Measurements from ENCODE around the gene GNLY.

- no peak for TF ChIP-seq NFIC (IDR thresholded peaks at IDR 0.05)
- TF ChIP-seq, protein P1, sequence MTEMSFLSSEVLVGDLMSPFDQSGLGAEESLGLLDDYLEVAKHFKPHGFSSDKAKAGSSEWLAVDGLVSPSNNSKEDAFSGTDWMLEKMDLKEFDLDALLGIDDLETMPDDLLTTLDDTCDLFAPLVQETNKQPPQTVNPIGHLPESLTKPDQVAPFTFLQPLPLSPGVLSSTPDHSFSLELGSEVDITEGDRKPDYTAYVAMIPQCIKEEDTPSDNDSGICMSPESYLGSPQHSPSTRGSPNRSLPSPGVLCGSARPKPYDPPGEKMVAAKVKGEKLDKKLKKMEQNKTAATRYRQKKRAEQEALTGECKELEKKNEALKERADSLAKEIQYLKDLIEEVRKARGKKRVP (CRISPR knock-in tag; IDR thresholded peaks at IDR 0.05): no peak
- TF ChIP-seq, protein P2, sequence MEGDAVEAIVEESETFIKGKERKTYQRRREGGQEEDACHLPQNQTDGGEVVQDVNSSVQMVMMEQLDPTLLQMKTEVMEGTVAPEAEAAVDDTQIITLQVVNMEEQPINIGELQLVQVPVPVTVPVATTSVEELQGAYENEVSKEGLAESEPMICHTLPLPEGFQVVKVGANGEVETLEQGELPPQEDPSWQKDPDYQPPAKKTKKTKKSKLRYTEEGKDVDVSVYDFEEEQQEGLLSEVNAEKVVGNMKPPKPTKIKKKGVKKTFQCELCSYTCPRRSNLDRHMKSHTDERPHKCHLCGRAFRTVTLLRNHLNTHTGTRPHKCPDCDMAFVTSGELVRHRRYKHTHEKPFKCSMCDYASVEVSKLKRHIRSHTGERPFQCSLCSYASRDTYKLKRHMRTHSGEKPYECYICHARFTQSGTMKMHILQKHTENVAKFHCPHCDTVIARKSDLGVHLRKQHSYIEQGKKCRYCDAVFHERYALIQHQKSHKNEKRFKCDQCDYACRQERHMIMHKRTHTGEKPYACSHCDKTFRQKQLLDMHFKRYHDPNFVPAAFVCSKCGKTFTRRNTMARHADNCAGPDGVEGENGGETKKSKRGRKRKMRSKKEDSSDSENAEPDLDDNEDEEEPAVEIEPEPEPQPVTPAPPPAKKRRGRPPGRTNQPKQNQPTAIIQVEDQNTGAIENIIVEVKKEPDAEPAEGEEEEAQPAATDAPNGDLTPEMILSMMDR (IDR thresholded peaks at IDR 0.05 in 2 of 3, conservative IDR thresholded peaks at IDR 0.05 in 1 of 3; ENCODE audit: insufficient read depth in 2 of 3, low read depth in 1 of 3, low read length in 3 of 3): no peak
- no peak for TF ChIP-seq ZFP36 (IDR thresholded peaks at IDR 0.05; ENCODE audit: low read depth, low read length, partially characterized antibody)
- no peak for TF ChIP-seq SRF (CRISPR knock-in tag; IDR thresholded peaks at IDR 0.05)
These were observed at the start of gene GNLY for GRCh38 chr2:85694052-85695025.
